PFSK-1 (cell line): ENCODE data around the gene RGS10.

ENCODE experiments used
- FOXP2 ChIP-seq: optimal IDR thresholded peaks from 2 replicates; pipeline ENCODE3; 2011; ENCODE audit warnings: borderline replicate concordance, control low read depth, inconsistent platforms; ENCODE audit not compliant: insufficient read depth; ENCODE audit errors: extremely low read length, extremely low read depth
- POLR2AphosphoS5 ChIP-seq: IDR thresholded peaks from 2 replicates; pipeline ENCODE4 v1.6.1; 2012; ENCODE audit warnings: low read depth, mild to moderate bottlenecking, control low read depth, low read length, moderate library complexity
- SIN3A ChIP-seq: IDR thresholded peaks from 2 replicates; pipeline ENCODE4 v1.6.1; 2012; ENCODE audit warnings: mild to moderate bottlenecking, low read length, moderate library complexity, borderline replicate concordance; ENCODE audit not compliant: insufficient read depth
- TAF1 ChIP-seq: IDR thresholded peaks from 2 replicates; pipeline ENCODE4 v1.6.1; 2012; ENCODE audit warnings: low read length, control low read depth, borderline replicate concordance; ENCODE audit not compliant: insufficient read depth
- TF ChIP-seq, protein P1 (sequence below), 2 experiments: IDR thresholded peaks; 2 replicates each; pipeline versions ENCODE4 v1.6.1 to v1.8.0; 2011 to 2012; ENCODE audit warnings: low read depth in 2 of 2, low read length in 2 of 2, control low read depth in 1 of 2, inconsistent platforms in 1 of 2, mild to moderate bottlenecking in 1 of 2, moderate library complexity in 1 of 2; ENCODE audit not compliant: insufficient read depth in 1 of 2

The RGS10 gene

DNA sequence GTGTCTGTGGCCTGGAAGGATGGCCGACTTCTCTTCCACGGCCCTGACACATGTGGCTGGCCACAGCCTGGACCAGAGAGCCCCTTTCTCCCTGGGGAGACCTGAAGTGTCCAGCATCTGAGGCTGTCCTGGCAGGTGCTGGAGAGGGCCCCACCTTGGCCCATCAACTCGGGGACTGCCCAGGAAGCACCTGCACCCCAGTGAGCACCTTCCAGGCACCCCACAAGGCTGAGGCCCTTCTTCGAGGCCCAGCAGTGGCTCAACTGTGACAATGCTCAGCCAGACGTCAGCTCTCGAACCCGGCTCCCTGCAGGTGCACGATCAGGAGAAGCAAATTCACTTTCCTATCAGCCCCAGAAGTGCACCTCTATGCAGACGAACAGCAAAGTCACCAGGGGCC is 24.3 kb downstream of the RGS10 start:
- TF ChIP-seq POLR2AphosphoS5 (no peak), SIN3A (no peak), FOXP2 (no peak), TAF1 (no peak)
- TF ChIP-seq, protein P1, sequence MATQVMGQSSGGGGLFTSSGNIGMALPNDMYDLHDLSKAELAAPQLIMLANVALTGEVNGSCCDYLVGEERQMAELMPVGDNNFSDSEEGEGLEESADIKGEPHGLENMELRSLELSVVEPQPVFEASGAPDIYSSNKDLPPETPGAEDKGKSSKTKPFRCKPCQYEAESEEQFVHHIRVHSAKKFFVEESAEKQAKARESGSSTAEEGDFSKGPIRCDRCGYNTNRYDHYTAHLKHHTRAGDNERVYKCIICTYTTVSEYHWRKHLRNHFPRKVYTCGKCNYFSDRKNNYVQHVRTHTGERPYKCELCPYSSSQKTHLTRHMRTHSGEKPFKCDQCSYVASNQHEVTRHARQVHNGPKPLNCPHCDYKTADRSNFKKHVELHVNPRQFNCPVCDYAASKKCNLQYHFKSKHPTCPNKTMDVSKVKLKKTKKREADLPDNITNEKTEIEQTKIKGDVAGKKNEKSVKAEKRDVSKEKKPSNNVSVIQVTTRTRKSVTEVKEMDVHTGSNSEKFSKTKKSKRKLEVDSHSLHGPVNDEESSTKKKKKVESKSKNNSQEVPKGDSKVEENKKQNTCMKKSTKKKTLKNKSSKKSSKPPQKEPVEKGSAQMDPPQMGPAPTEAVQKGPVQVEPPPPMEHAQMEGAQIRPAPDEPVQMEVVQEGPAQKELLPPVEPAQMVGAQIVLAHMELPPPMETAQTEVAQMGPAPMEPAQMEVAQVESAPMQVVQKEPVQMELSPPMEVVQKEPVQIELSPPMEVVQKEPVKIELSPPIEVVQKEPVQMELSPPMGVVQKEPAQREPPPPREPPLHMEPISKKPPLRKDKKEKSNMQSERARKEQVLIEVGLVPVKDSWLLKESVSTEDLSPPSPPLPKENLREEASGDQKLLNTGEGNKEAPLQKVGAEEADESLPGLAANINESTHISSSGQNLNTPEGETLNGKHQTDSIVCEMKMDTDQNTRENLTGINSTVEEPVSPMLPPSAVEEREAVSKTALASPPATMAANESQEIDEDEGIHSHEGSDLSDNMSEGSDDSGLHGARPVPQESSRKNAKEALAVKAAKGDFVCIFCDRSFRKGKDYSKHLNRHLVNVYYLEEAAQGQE (IDR thresholded peaks at IDR 0.05; ENCODE audit: insufficient read depth in 1 of 2, low read depth in 2 of 2, low read length in 2 of 2): no peak

DNA sequence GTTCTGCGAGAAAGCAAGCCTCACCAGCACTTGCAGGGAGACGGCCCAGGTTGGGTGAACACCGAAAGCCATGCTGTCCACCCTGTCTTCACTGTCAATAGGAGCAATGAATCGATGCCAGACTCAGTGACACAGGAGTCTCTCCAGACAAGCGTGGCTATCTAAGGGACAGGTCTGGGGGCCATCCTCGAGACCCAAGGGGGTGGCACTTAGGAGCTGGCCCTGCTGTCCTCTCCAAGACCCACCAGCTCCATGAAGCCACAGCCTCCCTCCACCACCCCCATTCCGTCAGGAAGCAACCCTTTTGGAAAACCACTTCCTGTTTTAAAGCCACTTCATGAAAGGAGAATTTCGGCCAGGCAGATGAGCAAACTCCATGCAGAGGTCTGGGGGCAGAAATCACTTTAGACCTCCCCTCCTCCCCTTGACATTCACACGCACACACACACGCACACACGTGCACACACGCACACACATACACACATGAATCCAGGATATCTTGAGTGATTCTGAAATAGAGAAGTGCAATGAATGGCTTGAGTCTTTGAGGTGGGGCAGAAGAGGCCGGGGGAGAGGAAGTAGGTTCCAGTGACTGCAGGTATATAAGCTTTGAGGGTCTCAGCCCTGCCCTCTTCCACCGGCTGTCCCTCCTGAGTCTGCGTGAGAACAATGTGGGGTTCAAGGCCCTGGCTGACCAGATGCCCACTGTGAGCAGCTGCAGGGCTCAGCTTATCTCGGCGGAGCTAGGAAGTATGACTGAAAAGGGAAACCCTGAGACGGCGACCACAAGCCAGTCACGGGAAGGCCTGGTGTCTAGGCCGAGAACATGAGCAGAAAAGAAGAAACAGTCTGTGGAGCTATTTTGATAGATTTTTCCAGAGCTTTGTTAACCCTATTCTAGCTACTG is 25.0 kb downstream of the RGS10 start:
- TF ChIP-seq SIN3A: no peak
- TF ChIP-seq POLR2AphosphoS5: no peak
- TF ChIP-seq, protein P1 (IDR thresholded peaks at IDR 0.05; ENCODE audit: insufficient read depth in 1 of 2, low read depth in 2 of 2, low read length in 2 of 2): no peak
- TF ChIP-seq TAF1: no peak
- no peak for TF ChIP-seq FOXP2

DNA sequence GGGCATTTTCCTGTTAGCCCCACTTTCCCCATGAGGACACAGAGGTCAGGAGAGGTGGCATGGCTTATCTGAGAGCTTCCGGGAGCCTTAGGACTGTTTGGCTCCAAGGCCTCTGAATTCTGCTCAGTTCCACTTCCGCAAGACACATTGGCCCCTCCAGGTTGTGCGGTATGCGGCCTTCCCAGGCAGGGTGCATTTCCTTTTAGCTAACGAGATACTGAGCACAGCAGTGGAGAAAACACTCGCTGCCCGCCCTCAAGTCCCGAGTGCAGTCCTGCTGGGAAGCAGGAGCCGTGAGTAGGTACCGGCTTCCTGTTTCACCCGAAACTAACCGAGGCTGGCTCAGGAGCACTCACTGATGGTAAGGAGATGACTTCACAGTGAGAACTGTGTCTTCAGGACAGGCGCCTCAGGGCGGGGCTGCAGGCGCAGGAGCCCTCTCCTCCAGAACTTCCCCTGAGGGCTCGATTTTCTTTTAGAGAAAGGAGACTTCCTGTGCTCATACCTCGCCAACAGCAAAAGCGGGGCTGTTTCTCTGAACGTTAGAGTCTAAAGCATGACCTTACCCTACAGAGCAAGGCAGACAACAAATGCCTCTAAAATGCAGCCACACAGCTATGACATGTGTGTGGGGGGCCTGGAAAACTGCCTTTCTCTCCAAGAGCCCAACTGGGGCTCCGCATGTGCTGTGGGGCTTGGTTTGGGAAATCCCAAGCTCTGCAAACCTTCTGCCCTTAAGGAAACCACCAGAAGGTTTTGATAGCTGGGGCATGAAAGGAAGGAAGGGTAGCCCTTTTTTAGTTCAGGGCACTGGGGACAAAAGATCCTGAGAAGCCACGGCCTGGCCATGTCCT is 25.9 kb downstream of the RGS10 start:
- TF ChIP-seq SIN3A: 0 out of 2 replicates have a peak, but pooled peaks have one; percentile 22
- TF ChIP-seq POLR2AphosphoS5: no peak

DNA sequence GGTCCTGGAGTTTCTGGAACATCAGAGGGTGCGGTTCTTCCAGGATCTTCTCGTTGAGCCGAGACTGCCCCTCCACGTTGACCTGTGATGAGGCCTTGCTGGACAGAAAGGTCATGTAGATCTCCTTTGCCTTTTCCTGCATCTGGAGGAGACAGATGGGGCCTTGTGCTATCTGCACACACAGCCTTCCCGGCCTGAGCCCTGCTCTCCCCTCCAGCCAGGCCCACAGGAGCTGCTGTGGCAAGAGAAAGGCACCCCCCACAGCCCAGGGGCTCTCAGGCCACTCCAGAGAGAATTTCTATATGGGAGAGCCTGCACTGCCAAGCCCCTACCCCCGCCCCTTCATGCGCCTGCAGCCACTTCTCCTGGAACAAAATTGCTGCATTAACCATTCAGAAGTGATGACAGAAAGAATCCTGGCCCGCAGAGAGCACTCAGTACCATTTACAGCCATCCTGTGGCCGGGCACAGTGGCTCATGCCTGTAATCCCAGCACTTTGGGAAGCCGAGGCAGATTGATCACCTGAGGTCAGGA is 26.9 kb downstream of the RGS10 start:
- TF ChIP-seq POLR2AphosphoS5 (no peak), FOXP2 (no peak), TAF1 (no peak), SIN3A (no peak)
- TF ChIP-seq, protein P1 (IDR thresholded peaks at IDR 0.05; ENCODE audit: insufficient read depth in 1 of 2, low read depth in 2 of 2, low read length in 2 of 2): no peak

DNA sequence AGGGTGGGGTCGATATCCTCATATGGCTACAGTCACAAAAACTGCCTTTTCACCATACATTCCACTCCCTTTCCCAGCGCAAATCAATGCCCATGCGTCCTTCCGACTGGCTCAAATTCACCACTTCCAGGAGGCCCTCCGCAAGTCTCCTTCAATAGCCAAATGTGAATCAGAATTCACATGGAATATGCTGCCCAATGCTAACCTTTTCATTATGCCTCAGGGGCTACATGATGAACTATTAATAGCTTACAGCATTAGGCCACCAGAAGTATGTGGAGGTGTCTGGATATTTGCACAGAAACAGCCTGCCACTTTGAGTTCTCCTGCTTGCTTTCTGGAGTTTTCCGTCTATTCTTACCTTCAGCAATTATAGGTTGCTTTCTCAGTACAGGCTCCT is 27.7 kb downstream of the RGS10 start:
- TF ChIP-seq, protein P1 (IDR thresholded peaks at IDR 0.05; ENCODE audit: insufficient read depth in 1 of 2, low read depth in 2 of 2, low read length in 2 of 2): no peak
- TF ChIP-seq TAF1: no peak
- TF ChIP-seq FOXP2: no peak
- TF ChIP-seq POLR2AphosphoS5: no peak
- no peak for TF ChIP-seq SIN3A
